WTC11 (cell line): ENCODE results near the gene HOMER2. TPM values are rescaled to one million over a fixed set of nuclear protein-coding genes. Genes with fewer than 3 reads are reported as not detected.

ENCODE experiments used
- ATAC-seq: fragments of 200-7000 bp; cut with Tn5 transposase; 2 replicates; pipeline ENCODE4 v1.10.0; 2021; ENCODE audit warnings: mild to moderate bottlenecking, moderate library complexity
- CTCF ChIA-PET: fragments of 300-600 bp; sonication (Branson Sonifier 250); formaldehyde crosslinking; loops from one replicate; lab custom pipeline; 2021; ENCODE audit warnings: antibody characterized with exemption; lab: Charles Lee
- POLR2A ChIA-PET: fragments of 350-600 bp; sonication (Branson Sonifier 250); formaldehyde crosslinking; loops from one replicate; lab custom pipeline; 2021; ENCODE audit warnings: antibody characterized with exemption; lab: Charles Lee
- DNase-seq: peaks from one replicate; pipeline ENCODE4 v3.0.0; 2021; ENCODE audit warnings: low spot score
- H3K27ac Mint-ChIP-seq: 2 replicates; pipeline ENCODE4 v1.8.0; 2021; ENCODE audit warnings: mixed read lengths
- H3K27me3 Mint-ChIP-seq: 2 replicates; pipeline ENCODE4 v1.8.0; 2021; ENCODE audit warnings: low read depth, mild to moderate bottlenecking, moderate library complexity, mixed read lengths
- H3K36me3 Mint-ChIP-seq: 2 replicates; pipeline ENCODE4 v1.8.0; 2021; ENCODE audit warnings: mixed read lengths
- H3K4me1 Mint-ChIP-seq: 2 replicates; pipeline ENCODE4 v1.8.0; 2022; ENCODE audit warnings: mixed read lengths
- H3K4me3 Mint-ChIP-seq: 2 replicates; pipeline ENCODE4 v1.8.0; 2021; ENCODE audit warnings: mild to moderate bottlenecking, moderate library complexity, mixed read lengths
- H3K9me3 Mint-ChIP-seq: 2 replicates; pipeline ENCODE4 v1.8.0; 2021; ENCODE audit warnings: mixed read lengths
- ATF1 ChIP-seq: sonication (generic); formaldehyde crosslinking; IDR thresholded peaks from 2 replicates; pipeline ENCODE4 v1.8.1; 2023; ENCODE audit warnings: mild to moderate bottlenecking, moderate library complexity, missing genetic modification reagents
- ATF2 ChIP-seq: sonication (generic); formaldehyde crosslinking; IDR thresholded peaks from 2 replicates; pipeline ENCODE4 v1.8.1; 2022; ENCODE audit warnings: low read depth, missing genetic modification reagents, borderline replicate concordance
- E2F5 ChIP-seq: sonication (generic); formaldehyde crosslinking; IDR thresholded peaks from 2 replicates; pipeline ENCODE4 v1.8.1; 2022; ENCODE audit warnings: mild to moderate bottlenecking, moderate library complexity, missing genetic modification reagents
- ELF4 ChIP-seq: sonication (generic); formaldehyde crosslinking; IDR thresholded peaks from 2 replicates; pipeline ENCODE4 v1.8.1; 2022; ENCODE audit warnings: low read depth, mild to moderate bottlenecking, moderate library complexity, missing genetic modification reagents
- GABPB1 ChIP-seq: sonication (generic); formaldehyde crosslinking; IDR thresholded peaks from 2 replicates; pipeline ENCODE4 v1.8.1; 2023; ENCODE audit warnings: mild to moderate bottlenecking, missing genetic modification reagents
- GTF2I ChIP-seq: fragments of 250-450 bp; sonication (Bioruptor Pico); conservative IDR thresholded peaks from 2 replicates; pipeline ENCODE4 v1.4.0; 2021; ENCODE audit warnings: mild to moderate bottlenecking
- NFYB ChIP-seq: sonication (generic); formaldehyde crosslinking; conservative IDR thresholded peaks from 2 replicates; pipeline ENCODE4 v1.8.0; 2022; ENCODE audit warnings: low read depth, missing genetic modification reagents
- PRDM15 ChIP-seq: sonication (generic); formaldehyde crosslinking; IDR thresholded peaks from 2 replicates; pipeline ENCODE4 v1.8.0; 2022; ENCODE audit warnings: missing genetic modification reagents
- PREB ChIP-seq: sonication (generic); formaldehyde crosslinking; IDR thresholded peaks from 2 replicates; pipeline ENCODE4 v1.8.1; 2022; ENCODE audit warnings: mild to moderate bottlenecking, missing genetic modification reagents, moderate library complexity, borderline replicate concordance
- ZBTB43 ChIP-seq: sonication (generic); formaldehyde crosslinking; IDR thresholded peaks from 2 replicates; pipeline ENCODE4 v1.8.1; 2023; ENCODE audit warnings: mild to moderate bottlenecking, missing genetic modification reagents
- ZNF263 ChIP-seq: sonication (generic); formaldehyde crosslinking; IDR thresholded peaks from 2 replicates; pipeline ENCODE4 v1.8.1; 2022; ENCODE audit warnings: low read depth, mild to moderate bottlenecking, moderate library complexity, missing genetic modification reagents
- ZNF317 ChIP-seq: sonication (generic); formaldehyde crosslinking; IDR thresholded peaks from 2 replicates; pipeline ENCODE4 v1.8.1; 2023; ENCODE audit warnings: low read depth, mild to moderate bottlenecking, moderate library complexity, missing genetic modification reagents, borderline replicate concordance
- total RNA-seq: library from RNA; stranded (reverse); gene quantifications from 3 replicates; pipeline ENCODE4 v1.2.3, GENCODE V29; 2021
- TF ChIP-seq, protein P1 (sequence below): sonication (generic); formaldehyde crosslinking; IDR thresholded peaks from 2 replicates; pipeline ENCODE4 v1.8.0; 2022; ENCODE audit warnings: mild to moderate bottlenecking, missing genetic modification reagents
- TF ChIP-seq, protein P2 (sequence below): fragments of 250-450 bp; sonication (Bioruptor Pico); conservative IDR thresholded peaks from 2 replicates; pipeline ENCODE4 v1.9.0; 2021; ENCODE audit warnings: mild to moderate bottlenecking
- TF ChIP-seq, protein P3 (sequence below): sonication (generic); formaldehyde crosslinking; IDR thresholded peaks from 2 replicates; pipeline ENCODE4 v1.8.0; 2023; ENCODE audit warnings: missing genetic modification reagents

The HOMER2 gene
- total RNA-seq, 1 experiment from 2014 or later: 17.4 TPM

DNA sequence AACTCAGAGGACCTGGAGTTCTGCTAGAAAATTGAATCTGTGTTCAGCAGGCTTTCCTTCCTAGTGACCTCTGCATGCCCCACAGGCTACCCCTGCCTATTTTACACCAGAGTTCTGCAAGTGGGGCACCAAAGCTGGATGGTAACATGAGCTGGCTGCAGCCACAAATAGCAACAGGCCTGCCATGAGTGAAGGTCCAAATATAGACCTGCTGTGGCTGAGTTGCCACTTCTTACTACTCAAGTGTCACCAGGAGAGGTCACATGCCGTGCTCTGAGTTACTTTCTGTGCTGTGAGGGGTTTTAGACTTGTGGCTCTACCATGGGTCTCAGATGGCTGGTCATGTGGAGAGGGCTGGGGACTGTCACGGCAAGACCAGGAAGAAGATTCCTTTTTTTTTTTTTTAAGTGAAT is 146.5 kb downstream of the HOMER2 start, which contains the start of gene FSD2:
TSS of gene FSD2 (minus strand) at position 76 of the 413 bp plus-strand sequence. CDS start 18,679 bp downstream, outside the sequence.
- CTCF ChIA-PET: no interaction called here
- TF ChIP-seq E2F5 (no peak), PRDM15 (CRISPR knock-in tag) (no peak), ATF2 (no peak), ATF1 (CRISPR knock-in tag) (no peak), GABPB1 (CRISPR knock-in tag) (no peak), NFYB (CRISPR knock-in tag) (no peak), ZNF317 (CRISPR knock-in tag) (no peak), GTF2I (no peak), PREB (CRISPR knock-in tag) (no peak)
- TF ChIP-seq, protein P1, sequence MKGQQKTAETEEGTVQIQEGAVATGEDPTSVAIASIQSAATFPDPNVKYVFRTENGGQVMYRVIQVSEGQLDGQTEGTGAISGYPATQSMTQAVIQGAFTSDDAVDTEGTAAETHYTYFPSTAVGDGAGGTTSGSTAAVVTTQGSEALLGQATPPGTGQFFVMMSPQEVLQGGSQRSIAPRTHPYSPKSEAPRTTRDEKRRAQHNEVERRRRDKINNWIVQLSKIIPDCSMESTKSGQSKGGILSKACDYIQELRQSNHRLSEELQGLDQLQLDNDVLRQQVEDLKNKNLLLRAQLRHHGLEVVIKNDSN (CRISPR knock-in tag): no peak
- TF ChIP-seq, protein P2, sequence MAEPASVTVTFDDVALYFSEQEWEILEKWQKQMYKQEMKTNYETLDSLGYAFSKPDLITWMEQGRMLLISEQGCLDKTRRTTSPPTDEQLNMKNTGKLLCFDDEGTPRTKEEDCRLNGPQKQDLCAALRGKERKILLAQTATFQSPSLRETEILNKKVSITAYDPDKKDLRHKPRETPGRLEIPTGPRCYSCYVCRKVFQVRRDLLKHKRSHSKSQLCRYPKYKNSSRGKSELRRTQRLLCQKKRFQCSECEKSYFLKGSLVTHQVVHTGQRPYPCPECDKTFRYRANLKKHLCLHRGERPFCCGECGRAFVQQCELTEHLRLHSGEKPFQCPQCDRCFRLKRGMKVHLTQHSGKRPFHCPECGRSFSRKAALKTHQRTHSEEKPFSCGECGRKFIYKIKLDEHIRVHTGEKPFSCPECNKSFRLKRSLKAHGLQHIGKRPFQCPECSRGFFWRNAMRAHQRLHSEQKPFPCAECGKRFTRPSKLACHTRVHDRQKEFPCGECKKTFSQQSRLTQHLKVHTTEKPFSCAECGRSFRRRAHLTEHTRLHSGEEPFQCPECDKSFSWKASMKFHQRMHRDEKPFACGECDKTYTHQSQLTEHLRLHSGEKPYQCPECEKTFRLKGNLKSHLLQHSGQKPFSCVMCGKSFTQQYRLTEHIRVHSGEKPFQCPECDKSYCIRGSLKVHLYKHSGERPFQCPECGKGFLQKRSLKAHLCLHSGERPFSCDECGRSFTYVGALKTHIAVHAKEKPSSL (CRISPR knock-in tag): no peak
- TF ChIP-seq, protein P3, sequence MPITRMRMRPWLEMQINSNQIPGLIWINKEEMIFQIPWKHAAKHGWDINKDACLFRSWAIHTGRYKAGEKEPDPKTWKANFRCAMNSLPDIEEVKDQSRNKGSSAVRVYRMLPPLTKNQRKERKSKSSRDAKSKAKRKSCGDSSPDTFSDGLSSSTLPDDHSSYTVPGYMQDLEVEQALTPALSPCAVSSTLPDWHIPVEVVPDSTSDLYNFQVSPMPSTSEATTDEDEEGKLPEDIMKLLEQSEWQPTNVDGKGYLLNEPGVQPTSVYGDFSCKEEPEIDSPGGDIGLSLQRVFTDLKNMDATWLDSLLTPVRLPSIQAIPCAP: no peak
- Mint-ChIP-seq H3K27ac (no peak within 1 kb of the TSS), H3K4me3 (no peak within 1 kb of the TSS), H3K4me1 (peaks cover 15% of the 10 kb centered on the region), H3K27me3 (peaks cover 32% of the 10 kb centered on the region), H3K9me3 (no peaks in the 10 kb centered on the region), H3K36me3 (no peaks in the 10 kb centered on the region)
- POLR2A ChIA-PET: no interaction called here
- ATAC-seq (no peak), DNase-seq (no peak)

- CTCF ChIA-PET: no interaction called here
- no peak overlapping the region for H3K4me3 Mint-ChIP-seq
- no peaks in the 10 kb centered on the region for H3K36me3 Mint-ChIP-seq
- peaks cover 8% of the 10 kb centered on the region for H3K4me1 Mint-ChIP-seq
- POLR2A ChIA-PET: interaction anchor here (0.8 kb wide), 1 partner anchor 54 kb away, joined by 3 read pairs; no protein-coding TSS in a partner anchor
- peaks cover 39% of the 10 kb centered on the region for H3K27me3 Mint-ChIP-seq
- ATAC-seq (no peak), DNase-seq (no peak)
- H3K9me3 Mint-ChIP-seq: no peaks in the 10 kb centered on the region
- H3K27ac Mint-ChIP-seq: no peak overlapping the region
- TF ChIP-seq PRDM15 (CRISPR knock-in tag) (no peak), ZNF263 (CRISPR knock-in tag) (no peak), ZBTB43 (no peak), ELF4 (CRISPR knock-in tag) (no peak)
Measured at GRCh38 chr15:82804575-82804949, 148.0 kb downstream of the HOMER2 start.
